ENCODE measurements around the gene ADAM33.

The ADAM33 gene

GRCh38 chr20:3681931-3682781 lies at the start of gene ADAM33:
TSS of gene ADAM33 (minus strand) at chr20:3682010. CDS start at chr20:3682004, 6 bp downstream.
- DNase-seq, result peak in 1 of 10 donors; percentile 81
- intact Hi-C loops (cut with DNase I), result no loop called here

GRCh38 chr20:3730803-3731672 lies 49.2 kb upstream of the ADAM33 start:
- DNase-seq, result peak in 4 of 10 donors; percentile 10 to 32 (median 22)
- intact Hi-C loops (cut with DNase I), result no loop called here

GRCh38 chr20:3729811-3730540 lies 48.2 kb upstream of the ADAM33 start:
- intact Hi-C loops (cut with DNase I), result no loop called here
- peak in 4 of 10 donors; percentile 11 to 62 (median 32) for DNase-seq

- intact Hi-C loops (cut with DNase I), result no loop called here
- peak in 2 of 10 donors; percentile 5 to 31 for DNase-seq
These were observed 47.6 kb upstream of the ADAM33 start for GRCh38 chr20:3729378-3729777.

GRCh38 chr20:3728876-3729275 lies 47.1 kb upstream of the ADAM33 start:
- DNase-seq, result peak in 3 of 10 donors; percentile 2 to 70 (median 39)
- intact Hi-C loops (cut with DNase I), result no loop called here

- peak in 4 of 10 donors; percentile 2 to 64 (median 32) for DNase-seq
- intact Hi-C loops (cut with DNase I), result no loop called here
These were observed 46.5 kb upstream of the ADAM33 start for GRCh38 chr20:3728354-3728753.

GRCh38 chr20:3727401-3728021 lies 45.7 kb upstream of the ADAM33 start:
- intact Hi-C loops (cut with DNase I), result no loop called here
- DNase-seq, result peak in 5 of 10 donors; percentile 4 to 82 (median 58)

GRCh38 chr20:3724356-3724755 lies 42.5 kb upstream of the ADAM33 start:
- intact Hi-C loops (cut with DNase I), result no loop called here
- no peak for DNase-seq

- intact Hi-C loops (cut with DNase I), result no loop called here
- peak in 2 of 10 donors; percentile 9 to 10 for DNase-seq
These were observed 41.5 kb upstream of the ADAM33 start for GRCh38 chr20:3723284-3723683.

GRCh38 chr20:3721912-3722311 lies 40.1 kb upstream of the ADAM33 start:
- DNase-seq, result no peak
- intact Hi-C loops (cut with DNase I), result no loop called here

GRCh38 chr20:3720626-3721025 lies 38.8 kb upstream of the ADAM33 start:
- intact Hi-C loops (cut with DNase I), result no loop called here
- DNase-seq, result no peak

GRCh38 chr20:3720068-3720467 lies 38.3 kb upstream of the ADAM33 start:
- intact Hi-C loops (cut with DNase I), result no loop called here
- DNase-seq, result peak in 1 of 10 donors; percentile 3

GRCh38 chr20:3719046-3719445 lies 37.2 kb upstream of the ADAM33 start:
- intact Hi-C loops (cut with DNase I), result no loop called here
- peak in 1 of 10 donors; percentile 3 for DNase-seq

- intact Hi-C loops (cut with DNase I), result no loop called here
- DNase-seq, result peak in 6 of 10 donors; percentile 31 to 92 (median 64)
These were observed 34.5 kb upstream of the ADAM33 start for GRCh38 chr20:3716195-3716834.

- intact Hi-C loops (cut with DNase I), result no loop called here
- peak in 2 of 10 donors; percentile 2 to 26 for DNase-seq
These were observed 32.3 kb upstream of the ADAM33 start for GRCh38 chr20:3714092-3714491.

GRCh38 chr20:3712279-3712873 lies 30.6 kb upstream of the ADAM33 start, which contains the start of gene SIGLEC1:
TSS of gene SIGLEC1 (minus strand) at chr20:3712600. CDS start at chr20:3707128, 5,472 bp downstream.
- intact Hi-C loops (cut with DNase I), result no loop called here
- DNase-seq, result peak in 6 of 10 donors; percentile 17 to 91 (median 52)

- peak in 1 of 10 donors; percentile 4 for DNase-seq
- intact Hi-C loops (cut with DNase I), result loop anchor here (1.0 kb wide), 2 partner anchors 35 to 148 kb away; no protein-coding TSS in a partner anchor
These were observed 29.7 kb upstream of the ADAM33 start for GRCh38 chr20:3711484-3711941.

- intact Hi-C loops (cut with DNase I), result loop anchor here (1.0 kb wide), 2 partner anchors 35 to 148 kb away; no protein-coding TSS in a partner anchor
- peak; percentile 41 to 95 (median 79) for DNase-seq
These were observed 29.1 kb upstream of the ADAM33 start for GRCh38 chr20:3710703-3711483.

Measured in posterior cingulate gyrus (tissue), 11 donors.